ENCODE measurements around the gene STK24. TPM values are rescaled to one million over a fixed set of nuclear protein-coding genes. Genes with fewer than 3 reads are reported as not detected.

Gene STK24
- total RNA-seq, 1 experiment from 2014 or later, result 51.2 TPM

DNA sequence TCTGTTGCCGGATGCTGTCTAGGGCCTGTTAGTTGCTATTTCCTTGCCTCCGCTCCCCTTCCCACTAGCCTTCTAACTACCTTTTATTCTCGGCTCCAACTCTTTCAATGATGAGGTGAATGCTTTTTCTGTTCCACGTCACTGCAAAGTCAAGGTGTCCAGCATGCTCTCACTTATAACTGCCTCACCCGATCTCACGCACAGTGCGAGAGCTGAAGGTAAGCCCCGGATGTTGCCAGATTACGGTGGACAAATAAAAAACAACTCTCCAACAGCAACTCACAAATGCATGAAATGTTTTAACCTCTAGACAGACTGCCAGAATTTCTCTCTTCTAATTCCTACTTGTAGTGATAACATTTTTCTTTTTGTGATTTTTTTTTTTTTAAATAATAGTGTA lies 169.9 kb downstream of the STK24 start:
- no TSS peak for BruUV-seq (replicated peaks)
- no peak for DNase-seq
- TF ChIP-seq, protein P1, sequence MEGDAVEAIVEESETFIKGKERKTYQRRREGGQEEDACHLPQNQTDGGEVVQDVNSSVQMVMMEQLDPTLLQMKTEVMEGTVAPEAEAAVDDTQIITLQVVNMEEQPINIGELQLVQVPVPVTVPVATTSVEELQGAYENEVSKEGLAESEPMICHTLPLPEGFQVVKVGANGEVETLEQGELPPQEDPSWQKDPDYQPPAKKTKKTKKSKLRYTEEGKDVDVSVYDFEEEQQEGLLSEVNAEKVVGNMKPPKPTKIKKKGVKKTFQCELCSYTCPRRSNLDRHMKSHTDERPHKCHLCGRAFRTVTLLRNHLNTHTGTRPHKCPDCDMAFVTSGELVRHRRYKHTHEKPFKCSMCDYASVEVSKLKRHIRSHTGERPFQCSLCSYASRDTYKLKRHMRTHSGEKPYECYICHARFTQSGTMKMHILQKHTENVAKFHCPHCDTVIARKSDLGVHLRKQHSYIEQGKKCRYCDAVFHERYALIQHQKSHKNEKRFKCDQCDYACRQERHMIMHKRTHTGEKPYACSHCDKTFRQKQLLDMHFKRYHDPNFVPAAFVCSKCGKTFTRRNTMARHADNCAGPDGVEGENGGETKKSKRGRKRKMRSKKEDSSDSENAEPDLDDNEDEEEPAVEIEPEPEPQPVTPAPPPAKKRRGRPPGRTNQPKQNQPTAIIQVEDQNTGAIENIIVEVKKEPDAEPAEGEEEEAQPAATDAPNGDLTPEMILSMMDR (IDR thresholded peaks at IDR 0.05; ENCODE audit: unreplicated experiment), result no peak
- no peaks in the 10 kb centered on the region for H3K9me3 Mint-ChIP-seq (ENCODE audit: low read depth, unreplicated experiment)
- CTCF ChIA-PET, result no interaction called here
- H3K27me3 Mint-ChIP-seq (ENCODE audit: unreplicated experiment), result no peaks in the 10 kb centered on the region
- H3K36me3 Mint-ChIP-seq (ENCODE audit: insufficient read depth, unreplicated experiment), result no peaks in the 10 kb centered on the region
- H3K4me3 Mint-ChIP-seq (ENCODE audit: low read depth, unreplicated experiment), result no peak overlapping the region
- H3K4me1 Mint-ChIP-seq (ENCODE audit: low read depth, unreplicated experiment), result no peaks in the 10 kb centered on the region
- no peak overlapping the region for H3K27ac Mint-ChIP-seq (ENCODE audit: unreplicated experiment)
- intact Hi-C loops (cut with micrococcal nuclease; ENCODE audit: unreplicated experiment), result no loop called here

DNA sequence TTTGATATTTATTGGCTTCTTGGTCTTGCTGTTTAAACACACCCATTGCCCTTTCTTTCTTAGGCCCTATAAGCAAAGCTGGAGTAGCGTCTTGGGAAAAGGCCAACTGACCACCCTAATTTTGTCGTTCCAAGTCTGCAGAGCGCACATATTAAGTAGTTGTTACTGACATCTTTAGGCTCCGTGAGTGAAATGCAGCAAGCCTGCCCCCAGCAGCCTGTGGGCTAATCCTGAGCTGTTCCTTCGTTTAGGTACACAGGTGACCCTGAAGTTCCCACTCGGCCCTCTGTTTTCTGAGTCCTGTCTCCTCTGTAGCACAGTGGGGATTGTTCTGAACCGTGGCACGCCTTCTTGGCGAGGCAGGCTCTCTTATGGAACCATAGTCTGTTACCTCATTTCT lies 170.5 kb downstream of the STK24 start:
- Mint-ChIP-seq H3K27me3 (ENCODE audit: unreplicated experiment) (no peaks in the 10 kb centered on the region), H3K4me1 (ENCODE audit: low read depth, unreplicated experiment) (no peaks in the 10 kb centered on the region), H3K9me3 (ENCODE audit: low read depth, unreplicated experiment) (no peaks in the 10 kb centered on the region), H3K36me3 (ENCODE audit: insufficient read depth, unreplicated experiment) (no peaks in the 10 kb centered on the region), H3K4me3 (ENCODE audit: low read depth, unreplicated experiment) (no peak overlapping the region), H3K27ac (ENCODE audit: unreplicated experiment) (no peak overlapping the region)
- CTCF ChIA-PET, result no interaction called here
- DNase-seq, result no peak
- intact Hi-C loops (cut with micrococcal nuclease; ENCODE audit: unreplicated experiment), result no loop called here
- TF ChIP-seq, protein P1 (IDR thresholded peaks at IDR 0.05; ENCODE audit: unreplicated experiment), result no peak
- BruUV-seq (replicated peaks), result no TSS peak

DNA sequence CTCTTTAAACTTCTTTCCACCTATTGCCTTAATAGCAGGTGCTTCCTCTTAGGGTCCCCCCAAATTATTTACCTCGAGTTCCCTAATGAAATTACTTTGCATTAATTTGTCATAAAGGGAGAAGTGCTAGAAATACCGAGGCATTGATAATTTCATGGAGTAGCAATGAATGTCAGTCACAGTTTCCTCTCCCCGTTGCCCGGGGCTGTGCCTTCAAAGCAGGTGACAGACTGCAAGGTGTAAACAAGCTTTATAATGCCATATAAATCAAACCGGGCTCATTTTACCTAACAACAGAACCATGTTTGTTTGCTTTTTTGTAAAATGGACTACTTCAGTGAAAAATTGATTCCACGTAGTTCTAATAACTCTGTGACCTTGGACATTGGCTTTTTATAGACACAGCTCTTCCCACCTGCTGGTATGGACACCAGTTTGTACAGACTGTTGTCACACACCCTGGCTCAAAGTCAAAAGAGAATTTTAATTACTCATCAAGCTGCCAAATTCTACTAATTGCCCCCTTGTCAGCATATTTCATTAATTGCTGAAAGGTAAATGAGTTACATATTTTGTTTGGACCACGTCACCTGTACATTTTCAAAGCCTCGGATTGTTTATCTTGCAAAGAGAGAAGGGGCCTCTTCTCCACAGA lies 171.1 kb downstream of the STK24 start:
- no TSS peak for BruUV-seq (replicated peaks)

DNA sequence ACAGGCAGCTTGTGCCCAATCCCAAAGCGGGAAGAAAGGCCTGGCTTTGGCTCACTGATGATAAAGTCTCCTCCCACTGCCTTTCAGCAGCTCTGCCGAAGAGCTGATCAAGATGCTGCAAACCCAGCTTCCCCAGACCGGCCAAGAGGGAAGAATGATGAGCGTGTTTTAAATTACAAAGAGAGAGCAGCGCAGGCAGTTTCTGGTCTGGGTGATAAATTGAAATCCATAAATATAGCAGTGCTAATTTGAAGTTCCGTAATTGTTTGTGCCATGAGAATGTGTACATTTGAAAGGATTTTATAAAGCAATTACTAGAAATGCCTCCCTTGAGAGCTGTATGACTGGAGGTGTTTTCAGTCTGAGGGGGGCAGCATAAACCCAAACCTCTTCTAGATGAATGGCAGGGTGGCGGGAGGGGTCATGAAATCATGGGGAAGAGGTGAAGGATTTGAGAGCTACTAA lies 171.8 kb downstream of the STK24 start:
- intact Hi-C loops (cut with micrococcal nuclease; ENCODE audit: unreplicated experiment), result no loop called here
- DNase-seq, result no peak
- BruUV-seq (replicated peaks), result no TSS peak
- no peaks in the 10 kb centered on the region for H3K27me3 Mint-ChIP-seq (ENCODE audit: unreplicated experiment)
- TF ChIP-seq, protein P1 (IDR thresholded peaks at IDR 0.05; ENCODE audit: unreplicated experiment), result no peak
- no peaks in the 10 kb centered on the region for H3K4me1 Mint-ChIP-seq (ENCODE audit: low read depth, unreplicated experiment)
- H3K36me3 Mint-ChIP-seq (ENCODE audit: insufficient read depth, unreplicated experiment), result no peaks in the 10 kb centered on the region
- no peaks in the 10 kb centered on the region for H3K9me3 Mint-ChIP-seq (ENCODE audit: low read depth, unreplicated experiment)
- CTCF ChIA-PET, result no interaction called here
- H3K27ac Mint-ChIP-seq (ENCODE audit: unreplicated experiment), result no peak overlapping the region
- no peak overlapping the region for H3K4me3 Mint-ChIP-seq (ENCODE audit: low read depth, unreplicated experiment)

More for the DNA sequence above, 171.1 kb downstream of the STK24 start:
- DNase-seq, result no peak
- no peak overlapping the region for H3K4me3 Mint-ChIP-seq (ENCODE audit: low read depth, unreplicated experiment)
- H3K9me3 Mint-ChIP-seq (ENCODE audit: low read depth, unreplicated experiment), result no peaks in the 10 kb centered on the region
- no peaks in the 10 kb centered on the region for H3K36me3 Mint-ChIP-seq (ENCODE audit: insufficient read depth, unreplicated experiment)
- TF ChIP-seq, protein P1 (IDR thresholded peaks at IDR 0.05; ENCODE audit: unreplicated experiment), result no peak
- H3K27me3 Mint-ChIP-seq (ENCODE audit: unreplicated experiment), result no peaks in the 10 kb centered on the region
- CTCF ChIA-PET, result no interaction called here
- intact Hi-C loops (cut with micrococcal nuclease; ENCODE audit: unreplicated experiment), result no loop called here
- H3K4me1 Mint-ChIP-seq (ENCODE audit: low read depth, unreplicated experiment), result no peaks in the 10 kb centered on the region
- no peak overlapping the region for H3K27ac Mint-ChIP-seq (ENCODE audit: unreplicated experiment)

All from Calu3 (cell line).